Loucy (cell line): ENCODE results near the gene NCF2.

ENCODE experiments used
- H2AFZ ChIP-seq: fragments of 200-600 bp; sonication (generic); 2 replicates; pipeline ENCODE4 v1.6.0; 2016; ENCODE audit warnings: antibody characterized with exemption, mild to moderate bottlenecking, low read length, moderate library complexity
- H3F3A ChIP-seq: fragments of 200-600 bp; 2 replicates; pipeline ENCODE4 v1.6.0; 2016; ENCODE audit warnings: antibody characterized with exemption, low read depth, mild to moderate bottlenecking
- H3K27me3 ChIP-seq: fragments of 200-600 bp; sonication (generic); 2 replicates; pipeline ENCODE4 v1.6.1; 2014; ENCODE audit warnings: low read length, mild to moderate bottlenecking; ENCODE audit not compliant: insufficient read depth, poor library complexity, severe bottlenecking
- H3K36me3 ChIP-seq: fragments of 200-600 bp; sonication (generic); 2 replicates; pipeline ENCODE4 v1.6.1; 2016; ENCODE audit warnings: low read length; ENCODE audit not compliant: insufficient read depth
- H3K4me1 ChIP-seq: fragments of 200-600 bp; sonication (generic); 2 replicates; pipeline ENCODE4 v1.5.1; 2014; ENCODE audit warnings: low read length, mild to moderate bottlenecking; ENCODE audit not compliant: insufficient read depth, poor library complexity, severe bottlenecking
- H3K4me2 ChIP-seq: fragments of 200-600 bp; sonication (generic); 2 replicates; pipeline ENCODE4 v1.6.0; 2014; ENCODE audit warnings: antibody characterized with exemption, low read length, low read depth, mild to moderate bottlenecking; ENCODE audit not compliant: poor library complexity, severe bottlenecking
- H3K4me3 ChIP-seq: fragments of 200-600 bp; sonication (generic); 2 replicates; pipeline ENCODE4 v1.5.1; 2014; ENCODE audit warnings: low read length, mild to moderate bottlenecking, mixed read lengths; ENCODE audit not compliant: poor library complexity, severe bottlenecking
- H3K79me2 ChIP-seq: fragments of 200-600 bp; sonication (generic); 2 replicates; pipeline ENCODE4 v1.6.1; 2014; ENCODE audit warnings: low read length; ENCODE audit not compliant: insufficient read depth
- H3K9ac ChIP-seq: fragments of 200-600 bp; sonication (generic); 2 replicates; pipeline ENCODE4 v1.6.0; 2014; ENCODE audit warnings: mild to moderate bottlenecking, low read depth, low read length, moderate library complexity; ENCODE audit not compliant: poor library complexity, severe bottlenecking
- H3K9me2 ChIP-seq: fragments of 200-600 bp; sonication (generic); replicated peaks from 2 replicates; pipeline ENCODE4 v1.6.1; 2016; ENCODE audit warnings: low read depth, low read length, mixed read lengths
- H3K9me3 ChIP-seq: fragments of 200-600 bp; sonication (generic); 2 replicates; pipeline ENCODE4 v1.6.1; 2014; ENCODE audit warnings: mild to moderate bottlenecking, antibody characterized with exemption, low read length, low read depth; ENCODE audit not compliant: insufficient read depth
- H4K20me1 ChIP-seq: fragments of 200-600 bp; sonication (generic); 2 replicates; pipeline ENCODE4 v1.6.0; 2014; ENCODE audit warnings: antibody characterized with exemption, low read length, mild to moderate bottlenecking; ENCODE audit not compliant: insufficient read depth, poor library complexity, severe bottlenecking
- EZH2phosphoT487 ChIP-seq: fragments of 200-600 bp; IDR thresholded peaks from 2 replicates; pipeline ENCODE4 v1.6.1; 2018; ENCODE audit warnings: antibody characterized with exemption, mild to moderate bottlenecking, moderate library complexity, borderline replicate concordance
- TF ChIP-seq, protein P1 (sequence below): fragments of 200-600 bp; sonication (generic); conservative IDR thresholded peaks from 2 replicates; pipeline ENCODE4 v1.5.1; 2014; ENCODE audit warnings: mild to moderate bottlenecking, antibody characterized with exemption, low read length

NCF2 gene

DNA sequence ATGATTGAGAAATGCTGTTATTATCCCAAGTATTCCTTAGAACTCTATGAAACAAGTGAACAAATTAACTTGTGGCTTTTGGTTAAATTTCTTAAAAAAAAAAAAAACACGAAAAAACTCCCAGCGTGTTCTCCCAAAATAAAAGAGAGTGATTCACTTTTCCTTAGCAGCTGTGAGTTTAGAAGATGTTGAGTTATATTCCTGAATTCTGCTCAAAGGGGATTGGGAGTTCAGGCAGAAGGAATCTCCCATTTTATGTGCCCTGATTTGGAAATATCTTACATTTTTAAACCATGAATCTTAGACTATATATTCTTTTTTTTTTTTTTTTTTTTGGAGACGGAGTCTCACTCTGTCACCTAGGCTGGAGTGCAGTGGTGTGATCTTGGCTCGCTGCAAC lies 83.7 kb downstream of the NCF2 start:
- Histone ChIP-seq H3K79me2 (peaks cover 97% of the 10 kb centered on the region), H3K9me2 (no peaks in the 10 kb centered on the region), H3K9ac (no peak overlapping the region), H3K4me1 (peaks cover 30% of the 10 kb centered on the region), H3F3A (no peaks in the 10 kb centered on the region), H3K4me2 (no peak overlapping the region), H3K27me3 (no peaks in the 10 kb centered on the region), H3K4me3 (no peak overlapping the region), H3K9me3 (no peaks in the 10 kb centered on the region), H4K20me1 (peaks cover 88% of the 10 kb centered on the region), H3K36me3 (peaks cover 3% of the 10 kb centered on the region; the same call in 1 of the 2 replicates), H2AFZ (no peak overlapping the region)
- TF ChIP-seq, protein P1, sequence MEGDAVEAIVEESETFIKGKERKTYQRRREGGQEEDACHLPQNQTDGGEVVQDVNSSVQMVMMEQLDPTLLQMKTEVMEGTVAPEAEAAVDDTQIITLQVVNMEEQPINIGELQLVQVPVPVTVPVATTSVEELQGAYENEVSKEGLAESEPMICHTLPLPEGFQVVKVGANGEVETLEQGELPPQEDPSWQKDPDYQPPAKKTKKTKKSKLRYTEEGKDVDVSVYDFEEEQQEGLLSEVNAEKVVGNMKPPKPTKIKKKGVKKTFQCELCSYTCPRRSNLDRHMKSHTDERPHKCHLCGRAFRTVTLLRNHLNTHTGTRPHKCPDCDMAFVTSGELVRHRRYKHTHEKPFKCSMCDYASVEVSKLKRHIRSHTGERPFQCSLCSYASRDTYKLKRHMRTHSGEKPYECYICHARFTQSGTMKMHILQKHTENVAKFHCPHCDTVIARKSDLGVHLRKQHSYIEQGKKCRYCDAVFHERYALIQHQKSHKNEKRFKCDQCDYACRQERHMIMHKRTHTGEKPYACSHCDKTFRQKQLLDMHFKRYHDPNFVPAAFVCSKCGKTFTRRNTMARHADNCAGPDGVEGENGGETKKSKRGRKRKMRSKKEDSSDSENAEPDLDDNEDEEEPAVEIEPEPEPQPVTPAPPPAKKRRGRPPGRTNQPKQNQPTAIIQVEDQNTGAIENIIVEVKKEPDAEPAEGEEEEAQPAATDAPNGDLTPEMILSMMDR, result no peak
- no peak for TF ChIP-seq EZH2phosphoT487
